ENCODE data around the gene SHC2. TPM values are rescaled to one million over a fixed set of nuclear protein-coding genes. Genes with fewer than 3 reads are reported as not detected.

The SHC2 gene
- total and polyA plus RNA-seq, 2 of the 8 experiments (the other 6 are each of a cell fraction or from before 2014, with no cell fraction given) = 4.4 to 7.3 TPM

GRCh38 chr19:441213-441836 is 19.5 kb downstream of the SHC2 start (continued):
- TF ChIP-seq SIN3A (conservative IDR thresholded peaks at IDR 0.05 in 1 of 2, IDR thresholded peaks at IDR 0.05 in 1 of 2; ENCODE audit: low read depth in 1 of 2, low read length in 2 of 2) = no peak

Measured in H1 (cell line).